ENCODE data around the gene EPSTI1. TPM values are rescaled to one million over a fixed set of nuclear protein-coding genes. Genes with fewer than 3 reads are reported as not detected.
"Not testable (repeated sequence)": the region's sequence is repeated elsewhere in the genome, so short reads cannot be mapped to it uniquely, and the experiment has no call there.

EPSTI1 gene
- total RNA-seq, 1 donor: 21.0 TPM

GRCh38 chr13:43006893-43007631 is 15.0 kb upstream of the EPSTI1 start:
- DNase-seq (ENCODE audit: low read depth in 2 of 3, low spot score in 2 of 3): no peak

- no peak for DNase-seq (ENCODE audit: low read depth in 2 of 3, low spot score in 2 of 3)
Measured at GRCh38 chr13:43005460-43006236, 13.6 kb upstream of the EPSTI1 start.

GRCh38 chr13:43003729-43004128 is 11.7 kb upstream of the EPSTI1 start:
- no peak for DNase-seq (ENCODE audit: low read depth in 2 of 3, low spot score in 2 of 3)

- no peak for DNase-seq (ENCODE audit: low read depth in 2 of 3, low spot score in 2 of 3)
Measured at GRCh38 chr13:43003010-43003409, 11.0 kb upstream of the EPSTI1 start.

- DNase-seq (ENCODE audit: low read depth in 2 of 3, low spot score in 2 of 3): no peak
Measured at GRCh38 chr13:43002021-43002420, 10.0 kb upstream of the EPSTI1 start.

GRCh38 chr13:43000676-43001075 is 8.6 kb upstream of the EPSTI1 start:
- peak in 2 of 3 donors; percentile 75 to 82 for DNase-seq (ENCODE audit: low read depth in 2 of 3, low spot score in 2 of 3)

- no peak for DNase-seq (ENCODE audit: low read depth in 2 of 3, low spot score in 2 of 3)
Measured at GRCh38 chr13:42999491-42999890, 7.5 kb upstream of the EPSTI1 start.

GRCh38 chr13:42997381-42997780 is 5.3 kb upstream of the EPSTI1 start:
- DNase-seq (ENCODE audit: low read depth in 2 of 3, low spot score in 2 of 3): no peak

- no peak for DNase-seq (ENCODE audit: low read depth in 2 of 3, low spot score in 2 of 3)
Measured at GRCh38 chr13:42996584-42996983, 4.5 kb upstream of the EPSTI1 start.

- no peak for DNase-seq (ENCODE audit: low read depth in 2 of 3, low spot score in 2 of 3)
Measured at GRCh38 chr13:42994878-42995277, 2.8 kb upstream of the EPSTI1 start.

- DNase-seq (ENCODE audit: low read depth in 2 of 3, low spot score in 2 of 3): no peak
Measured at GRCh38 chr13:42992764-42993122, 702 bp upstream of the EPSTI1 start.

- not testable (repeated sequence) for DNase-seq (ENCODE audit: low read depth in 2 of 3, low spot score in 2 of 3)
Measured at GRCh38 chr13:42991233-42991897, 676 bp downstream of the EPSTI1 start.

- DNase-seq (ENCODE audit: low read depth in 2 of 3, low spot score in 2 of 3): peak in 1 of 3 donors; percentile 35
Measured at GRCh38 chr13:42990291-42991232, 1.5 kb downstream of the EPSTI1 start.

GRCh38 chr13:42986176-42986574 is 5.9 kb downstream of the EPSTI1 start:
- DNase-seq (ENCODE audit: low read depth in 2 of 3, low spot score in 2 of 3): no peak

- no peak for DNase-seq (ENCODE audit: low read depth in 2 of 3, low spot score in 2 of 3)
Measured at GRCh38 chr13:42985312-42986175, 6.5 kb downstream of the EPSTI1 start.

- no peak for DNase-seq (ENCODE audit: low read depth in 2 of 3, low spot score in 2 of 3)
Measured at GRCh38 chr13:42984691-42985090, 7.3 kb downstream of the EPSTI1 start.

- no peak for DNase-seq (ENCODE audit: low read depth in 2 of 3, low spot score in 2 of 3)
Measured at GRCh38 chr13:42984026-42984425, 8.0 kb downstream of the EPSTI1 start.

- DNase-seq (ENCODE audit: low read depth in 2 of 3, low spot score in 2 of 3): no peak
Measured at GRCh38 chr13:42981853-42982252, 10.2 kb downstream of the EPSTI1 start.

GRCh38 chr13:42981317-42981716 is 10.7 kb downstream of the EPSTI1 start:
- no peak for DNase-seq (ENCODE audit: low read depth in 2 of 3, low spot score in 2 of 3)
